Mesendoderm (in vitro differentiated cells): ENCODE measurements around the gene ZNF397.
"Not testable (repeated sequence)": the region's sequence is repeated elsewhere in the genome, so short reads cannot be mapped to it uniquely, and the experiment has no call there.

Source experiments
- DNase-seq: peaks from one replicate; pipeline ENCODE4 v3.0.0; 2013
- H2AK5ac ChIP-seq: 2 replicates; pipeline ENCODE4 v1.6.1; 2013; ENCODE audit warnings: low read length, inconsistent platforms
- H2BK120ac ChIP-seq: 2 replicates; pipeline ENCODE4 v1.6.1; 2013; ENCODE audit warnings: low read depth, mild to moderate bottlenecking, low read length, moderate library complexity, mixed read lengths
- H2BK15ac ChIP-seq: replicated peaks from 2 replicates; pipeline ENCODE4 v1.6.1; 2013; ENCODE audit warnings: low read depth, mild to moderate bottlenecking, moderate library complexity
- H2BK5ac ChIP-seq: 2 replicates; pipeline ENCODE4 v1.6.1; 2013; ENCODE audit warnings: low read length, inconsistent platforms
- H3K18ac ChIP-seq: 2 replicates; pipeline ENCODE4 v1.6.1; 2013; ENCODE audit warnings: mild to moderate bottlenecking, low read length, mixed read lengths
- H3K23ac ChIP-seq: one replicate; pipeline ENCODE4 v1.6.1; 2013; ENCODE audit warnings: low read length
- H3K27ac ChIP-seq: 2 replicates; pipeline ENCODE4 v1.5.1; 2013; ENCODE audit warnings: low read depth, mild to moderate bottlenecking, inconsistent platforms, low read length, moderate library complexity
- H3K27me3 ChIP-seq: 2 replicates; pipeline ENCODE4 v1.6.1; 2013; ENCODE audit warnings: low read length, control low read depth, mild to moderate bottlenecking, inconsistent platforms; ENCODE audit not compliant: insufficient read depth, poor library complexity
- H3K36me3 ChIP-seq: 2 replicates; pipeline ENCODE4 v1.6.1; 2013; ENCODE audit warnings: low read length, inconsistent platforms; ENCODE audit not compliant: control insufficient read depth, insufficient read depth
- H3K4ac ChIP-seq: one replicate; pipeline ENCODE4 v1.6.1; 2013; ENCODE audit warnings: low read depth, mild to moderate bottlenecking, low read length, moderate library complexity
- H3K4me1 ChIP-seq: 2 replicates; pipeline ENCODE4 v1.6.1; 2013; ENCODE audit warnings: low read depth, low read length, inconsistent platforms; ENCODE audit not compliant: control insufficient read depth
- H3K4me2 ChIP-seq: 2 replicates; pipeline ENCODE4 v1.6.1; 2013; ENCODE audit warnings: low read length
- H3K4me3 ChIP-seq: 2 replicates; pipeline ENCODE4 v1.5.1; 2013; ENCODE audit warnings: mild to moderate bottlenecking, low read length
- H3K56ac ChIP-seq: one replicate; pipeline ENCODE4 v1.6.1; 2013; ENCODE audit warnings: low read length
- H3K79me1 ChIP-seq: 2 replicates; pipeline ENCODE4 v1.6.1; 2013; ENCODE audit warnings: low read length, inconsistent platforms
- H3K79me2 ChIP-seq: 2 replicates; pipeline ENCODE4 v1.6.1; 2013; ENCODE audit warnings: mild to moderate bottlenecking, low read length; ENCODE audit not compliant: control insufficient read depth, insufficient read depth
- H3K9ac ChIP-seq: 2 replicates; pipeline ENCODE4 v1.6.1; 2013; ENCODE audit warnings: low read length, inconsistent platforms
- H4K5ac ChIP-seq: one replicate; pipeline ENCODE4 v1.6.1; 2013; ENCODE audit warnings: low read length
- H4K8ac ChIP-seq: one replicate; pipeline ENCODE4 v1.6.1; 2013; ENCODE audit warnings: low read depth, mild to moderate bottlenecking, control low read depth, low read length, moderate library complexity
- WGBS: extraction: QIAGEN DNeasy Blood & Tissue Kit; methylation state at CpG from one replicate; pipeline ENCODE4 v1.1.7; 2013; ENCODE audit warnings: low lambda C conversion rate, missing lambda C conversion rate; ENCODE audit not compliant: insufficient coverage; ENCODE audit errors: extremely low coverage; 5-methylcytosine and 5-hydroxymethylcytosine counted together

ZNF397 gene

GRCh38 chr18:35201256-35201931, 39.4 kb upstream of the ZNF397 start:
- no peaks in the 10 kb centered on the region for H3K36me3 ChIP-seq
- no peaks in the 10 kb centered on the region for H3K79me2 ChIP-seq
- no peak overlapping the region for H3K4me2 ChIP-seq
- no peak overlapping the region for H2BK5ac ChIP-seq
- no peak overlapping the region for H2AK5ac ChIP-seq
- no peak overlapping the region for H3K4ac ChIP-seq
- H3K56ac ChIP-seq: no peak overlapping the region
- H3K9ac ChIP-seq: no peak overlapping the region
- no peak overlapping the region for H3K23ac ChIP-seq
- H3K4me3 ChIP-seq: no peak overlapping the region
- no peak overlapping the region for H4K5ac ChIP-seq
- no peaks in the 10 kb centered on the region for H3K79me1 ChIP-seq
- peak overlapping the region; percentile 76 for H4K8ac ChIP-seq
- no peak overlapping the region for H3K18ac ChIP-seq
- H2BK15ac ChIP-seq: no peak overlapping the region
- H3K27ac ChIP-seq: no peak overlapping the region
- no peaks in the 10 kb centered on the region for H3K4me1 ChIP-seq
- no peak for DNase-seq
- WGBS: no CpG with 5 or more reads among the region's 5 CpGs
- H2BK120ac ChIP-seq: no peak overlapping the region
- no peaks in the 10 kb centered on the region for H3K27me3 ChIP-seq

DNA sequence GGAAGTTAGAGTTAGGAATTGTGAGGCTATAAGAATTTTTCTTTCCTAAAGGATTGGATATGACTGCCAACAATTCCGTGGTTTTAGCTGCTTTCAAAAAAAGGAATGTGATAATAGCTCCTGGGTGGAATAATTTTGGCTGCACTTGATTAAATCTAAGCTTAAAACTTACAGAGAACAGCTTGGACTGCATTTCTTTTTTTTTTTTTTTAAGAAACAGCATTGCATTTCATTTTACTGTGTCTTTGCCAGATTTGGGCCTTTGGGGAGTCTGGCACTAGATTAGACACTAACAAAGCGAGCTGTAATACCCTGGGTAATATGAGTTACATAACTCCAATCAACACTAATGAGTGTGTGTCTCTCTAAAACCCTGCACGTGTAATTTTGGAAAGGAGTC, 37.8 kb upstream of the ZNF397 start:
- no peak overlapping the region for H3K4me2 ChIP-seq
- no peak overlapping the region for H2BK120ac ChIP-seq
- H2AK5ac ChIP-seq: no peak overlapping the region
- H3K36me3 ChIP-seq: no peaks in the 10 kb centered on the region
- H3K79me2 ChIP-seq: no peaks in the 10 kb centered on the region
- peak overlapping the region; percentile 28 for H4K8ac ChIP-seq
- WGBS: no CpG with 5 or more reads among the region's 3 CpGs
- no peak overlapping the region for H3K9ac ChIP-seq
- H3K4me3 ChIP-seq: no peak overlapping the region
- no peaks in the 10 kb centered on the region for H3K4me1 ChIP-seq
- no peak overlapping the region for H3K27ac ChIP-seq
- H4K5ac ChIP-seq: no peak overlapping the region
- no peak overlapping the region for H3K4ac ChIP-seq
- H3K23ac ChIP-seq: no peak overlapping the region
- H3K79me1 ChIP-seq: no peaks in the 10 kb centered on the region
- no peak overlapping the region for H3K56ac ChIP-seq
- no peaks in the 10 kb centered on the region for H3K27me3 ChIP-seq
- DNase-seq: no peak
- H2BK15ac ChIP-seq: peak overlapping the region; percentile 36
- no peak overlapping the region for H2BK5ac ChIP-seq
- no peak overlapping the region for H3K18ac ChIP-seq

DNA sequence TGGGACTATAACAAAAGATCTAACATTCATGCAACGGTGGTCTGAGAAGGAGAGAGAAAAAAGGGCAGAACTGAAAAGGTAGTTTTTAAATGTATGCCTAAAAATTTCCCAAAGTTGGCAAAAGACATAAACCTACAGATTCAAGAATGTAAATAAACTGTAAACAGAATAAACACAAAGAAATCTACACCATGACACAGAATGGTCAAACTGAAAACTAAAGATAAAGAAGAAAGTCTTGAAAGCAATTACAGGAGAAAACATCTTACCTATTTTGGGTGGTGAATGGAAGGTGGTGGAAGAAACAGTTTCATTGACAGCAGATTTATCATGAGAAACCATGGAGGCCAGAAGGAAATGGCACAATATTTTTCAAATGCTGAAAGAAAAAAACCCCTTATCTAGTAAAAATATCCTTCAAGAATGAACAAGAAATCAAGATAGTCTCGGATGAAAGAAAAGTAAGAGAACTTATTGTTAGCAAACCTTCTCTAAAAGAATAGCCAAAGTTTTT, 35.6 kb upstream of the ZNF397 start:
- no peak overlapping the region for H4K8ac ChIP-seq
- no peaks in the 10 kb centered on the region for H3K4me1 ChIP-seq
- no peak overlapping the region for H3K4ac ChIP-seq
- no peak overlapping the region for H3K4me2 ChIP-seq
- H3K4me3 ChIP-seq: no peak overlapping the region
- WGBS: no CpG with 5 or more reads among the region's 2 CpGs
- no peak overlapping the region for H2BK15ac ChIP-seq
- no peaks in the 10 kb centered on the region for H3K36me3 ChIP-seq
- no peaks in the 10 kb centered on the region for H3K27me3 ChIP-seq
- no peak overlapping the region for H3K27ac ChIP-seq
- H3K9ac ChIP-seq: no peak overlapping the region
- H2BK120ac ChIP-seq: no peak overlapping the region
- no peak overlapping the region for H2AK5ac ChIP-seq
- DNase-seq: no peak
- H4K5ac ChIP-seq: no peak overlapping the region
- H3K56ac ChIP-seq: no peak overlapping the region
- no peak overlapping the region for H2BK5ac ChIP-seq
- no peaks in the 10 kb centered on the region for H3K79me1 ChIP-seq
- no peak overlapping the region for H3K23ac ChIP-seq
- no peak overlapping the region for H3K18ac ChIP-seq
- no peaks in the 10 kb centered on the region for H3K79me2 ChIP-seq

DNA sequence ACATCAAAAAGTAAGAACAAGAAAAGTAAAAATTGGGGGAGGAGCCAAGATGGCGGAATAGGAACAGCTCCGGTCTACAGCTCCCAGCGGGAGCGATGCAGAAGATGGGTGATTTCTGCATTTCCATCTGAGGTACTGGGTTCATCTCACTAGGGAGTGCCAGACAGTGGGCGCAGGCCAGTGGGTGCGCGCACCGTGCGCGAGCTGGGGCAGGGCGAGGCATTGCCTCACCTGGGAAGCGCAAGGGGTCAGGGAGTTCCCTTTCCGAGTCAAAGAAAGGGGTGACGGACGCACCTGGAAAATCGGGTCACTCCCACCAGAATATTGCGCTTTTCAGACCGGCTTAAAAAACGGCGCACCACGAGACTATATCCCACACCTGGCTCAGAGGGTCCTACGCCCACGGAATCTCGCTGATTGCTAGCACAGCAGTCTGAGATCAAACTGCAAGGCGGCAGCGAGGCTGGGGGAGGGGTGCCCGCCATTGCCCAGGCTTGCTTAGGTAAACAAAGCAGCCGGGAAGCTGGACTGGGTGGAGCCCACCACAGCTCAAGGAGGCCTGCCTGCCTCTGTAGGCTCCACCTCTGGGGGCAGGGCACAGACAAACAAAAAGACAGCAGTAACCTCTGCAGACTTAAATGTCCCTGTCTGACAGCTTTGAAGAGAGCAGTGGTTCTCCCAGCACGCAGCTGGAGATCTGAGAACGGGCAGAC, 34.9 kb upstream of the ZNF397 start:
- H3K4me2 ChIP-seq, H3K79me1 ChIP-seq, H3K4me1 ChIP-seq, H2BK15ac ChIP-seq, H3K18ac ChIP-seq, H3K4ac ChIP-seq, H4K8ac ChIP-seq, H3K4me3 ChIP-seq, H2AK5ac ChIP-seq, H3K27ac ChIP-seq, H3K27me3 ChIP-seq, H3K23ac ChIP-seq, H3K79me2 ChIP-seq, H4K5ac ChIP-seq, H3K9ac ChIP-seq, H2BK120ac ChIP-seq, H3K56ac ChIP-seq, H3K36me3 ChIP-seq, DNase-seq, H2BK5ac ChIP-seq: not testable (repeated sequence)
- WGBS: no CpG with 5 or more reads among the region's 30 CpGs

- H3K27ac ChIP-seq: no peak overlapping the region
- H2BK120ac ChIP-seq: no peak overlapping the region
- peak; percentile 75 for DNase-seq
- no peak overlapping the region for H4K5ac ChIP-seq
- H3K4me2 ChIP-seq: no peak overlapping the region
- H3K79me2 ChIP-seq: no peaks in the 10 kb centered on the region
- no peaks in the 10 kb centered on the region for H3K36me3 ChIP-seq
- H3K9ac ChIP-seq: no peak overlapping the region
- H3K4ac ChIP-seq: no peak overlapping the region
- H4K8ac ChIP-seq: no peak overlapping the region
- no peak overlapping the region for H2BK5ac ChIP-seq
- no peaks in the 10 kb centered on the region for H3K79me1 ChIP-seq
- H3K4me1 ChIP-seq: no peaks in the 10 kb centered on the region
- H3K56ac ChIP-seq: peak overlapping the region; percentile 40
- H3K4me3 ChIP-seq: no peak overlapping the region
- H2BK15ac ChIP-seq: no peak overlapping the region
- no peak overlapping the region for H3K23ac ChIP-seq
- H2AK5ac ChIP-seq: no peak overlapping the region
- no peaks in the 10 kb centered on the region for H3K27me3 ChIP-seq
- H3K18ac ChIP-seq: peak overlapping the region; percentile 13
- no CpG with 5 or more reads among the region's 1 CpG for WGBS
These were observed 25.8 kb upstream of the ZNF397 start for GRCh38 chr18:35215026-35215425.
